Tibial artery (tissue), 4 donors: ENCODE results near the gene PLSCR3.

Experiments
- DNase-seq, 2 donors: peaks; one replicate each; pipeline ENCODE4 v3.0.0-alpha.2; 2019
- H3K27ac ChIP-seq, 2 donors: fragments of 200-600 bp; sonication (generic) in 1 of 2; 1 replicate in 1 of 2; 2 replicates in 1 of 2; pipeline ENCODE4 v1.5.1; 2018 to 2019; ENCODE audit warnings: mild to moderate bottlenecking in 1 of 2
- H3K27me3 ChIP-seq, 2 donors: fragments of 200-600 bp; sonication (generic) in 1 of 2; one replicate each; pipeline versions ENCODE4 v1.5.1 to v1.6.0; 2016 to 2019
- H3K36me3 ChIP-seq, 3 donors: fragments of 200-600 bp; sonication (generic) in 2 of 3; one replicate each; pipeline ENCODE4 v1.5.1; 2016 to 2019; ENCODE audit warnings: mild to moderate bottlenecking in 2 of 3
- H3K4me1 ChIP-seq, 4 donors: fragments of 200-600 bp; sonication (generic) in 2 of 4; 1 replicate in 3 of 4; 2 replicates in 1 of 4; pipeline ENCODE4 v1.5.1; 2016 to 2019
- H3K4me3 ChIP-seq, 2 donors: fragments of 200-600 bp; sonication (generic) in 1 of 2; 1 replicate in 1 of 2; 2 replicates in 1 of 2; pipeline ENCODE4 v1.5.1; 2018 to 2019; ENCODE audit warnings: mild to moderate bottlenecking in 2 of 2
- H3K9me3 ChIP-seq, 3 donors: fragments of 200-600 bp; sonication (generic) in 1 of 3; one replicate each; pipeline ENCODE4 v1.5.1; 2016 to 2019
- intact Hi-C: fragments of 100-400 bp; cut with DNase I; formaldehyde crosslinking; loops from one replicate; pipeline ENCODE4 v1.15.0; 2023; ENCODE audit warnings: low total_unique reads
- TF ChIP-seq, protein P1 (sequence below), 2 experiments: fragments of 200-600 bp in 1 of 2; fragments of 450-650 bp in 1 of 2; IDR thresholded peaks; one replicate each; pipeline ENCODE4 v1.5.1; 2017 to 2019; ENCODE audit warnings: antibody characterized with exemption in 2 of 2, mild to moderate bottlenecking in 1 of 2, moderate library complexity in 1 of 2

The PLSCR3 gene

DNA sequence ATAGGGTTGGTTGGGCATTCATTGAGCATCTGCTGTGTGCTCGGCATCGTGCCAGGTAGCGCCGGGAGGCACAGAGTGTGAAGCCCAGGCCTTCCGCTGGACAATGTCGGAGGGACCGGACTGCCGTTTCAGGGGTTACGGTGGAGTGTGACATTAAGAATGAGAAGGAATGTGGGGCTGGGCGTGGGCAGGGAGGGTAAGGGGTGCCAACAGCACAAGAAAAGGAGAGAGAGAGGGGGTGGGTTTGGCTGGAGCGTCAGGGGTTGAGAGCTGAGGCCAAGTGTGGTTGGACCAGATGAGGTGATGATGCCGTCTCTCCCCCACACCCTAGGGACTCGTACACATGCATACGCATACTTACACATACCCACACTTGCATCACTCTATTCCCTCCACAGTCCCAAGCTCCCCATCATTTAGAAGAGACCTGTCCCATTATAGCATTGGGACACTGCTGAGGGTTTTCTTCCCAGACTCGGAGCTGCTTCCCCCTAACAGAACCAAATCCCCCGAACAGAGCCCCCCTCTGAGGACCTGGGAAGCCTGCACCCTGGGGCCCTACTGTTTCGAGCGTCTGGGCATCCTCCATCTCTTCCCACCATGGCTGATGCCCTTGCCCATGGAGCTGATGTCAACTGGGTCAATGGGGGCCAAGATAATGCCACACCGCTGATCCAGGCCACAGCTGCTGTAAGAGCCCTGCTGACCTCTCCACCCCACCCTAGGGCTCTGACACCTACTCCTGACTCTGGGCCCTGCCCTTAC, 45.7 kb downstream of the PLSCR3 start:
- H3K4me1 ChIP-seq = peaks cover 0 to 44% (median 24%) of the 10 kb centered on the region in 4 donors
- no peak overlapping the region for H3K4me3 ChIP-seq
- intact Hi-C loops = loop anchor here (10.0 kb wide), 1 partner anchor 94 kb away; the partner anchor contains the start of genes CTDNEP1 and ELP5
- H3K9me3 ChIP-seq = no peaks in the 10 kb centered on the region
- no peaks in the 10 kb centered on the region for H3K36me3 ChIP-seq
- TF ChIP-seq, protein P1, sequence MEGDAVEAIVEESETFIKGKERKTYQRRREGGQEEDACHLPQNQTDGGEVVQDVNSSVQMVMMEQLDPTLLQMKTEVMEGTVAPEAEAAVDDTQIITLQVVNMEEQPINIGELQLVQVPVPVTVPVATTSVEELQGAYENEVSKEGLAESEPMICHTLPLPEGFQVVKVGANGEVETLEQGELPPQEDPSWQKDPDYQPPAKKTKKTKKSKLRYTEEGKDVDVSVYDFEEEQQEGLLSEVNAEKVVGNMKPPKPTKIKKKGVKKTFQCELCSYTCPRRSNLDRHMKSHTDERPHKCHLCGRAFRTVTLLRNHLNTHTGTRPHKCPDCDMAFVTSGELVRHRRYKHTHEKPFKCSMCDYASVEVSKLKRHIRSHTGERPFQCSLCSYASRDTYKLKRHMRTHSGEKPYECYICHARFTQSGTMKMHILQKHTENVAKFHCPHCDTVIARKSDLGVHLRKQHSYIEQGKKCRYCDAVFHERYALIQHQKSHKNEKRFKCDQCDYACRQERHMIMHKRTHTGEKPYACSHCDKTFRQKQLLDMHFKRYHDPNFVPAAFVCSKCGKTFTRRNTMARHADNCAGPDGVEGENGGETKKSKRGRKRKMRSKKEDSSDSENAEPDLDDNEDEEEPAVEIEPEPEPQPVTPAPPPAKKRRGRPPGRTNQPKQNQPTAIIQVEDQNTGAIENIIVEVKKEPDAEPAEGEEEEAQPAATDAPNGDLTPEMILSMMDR (IDR thresholded peaks at IDR 0.05) = no peak
- H3K27me3 ChIP-seq = no peaks in the 10 kb centered on the region
- no peak for DNase-seq
- H3K27ac ChIP-seq = peak overlapping the region in 1 of 2 donors; percentile 99

DNA sequence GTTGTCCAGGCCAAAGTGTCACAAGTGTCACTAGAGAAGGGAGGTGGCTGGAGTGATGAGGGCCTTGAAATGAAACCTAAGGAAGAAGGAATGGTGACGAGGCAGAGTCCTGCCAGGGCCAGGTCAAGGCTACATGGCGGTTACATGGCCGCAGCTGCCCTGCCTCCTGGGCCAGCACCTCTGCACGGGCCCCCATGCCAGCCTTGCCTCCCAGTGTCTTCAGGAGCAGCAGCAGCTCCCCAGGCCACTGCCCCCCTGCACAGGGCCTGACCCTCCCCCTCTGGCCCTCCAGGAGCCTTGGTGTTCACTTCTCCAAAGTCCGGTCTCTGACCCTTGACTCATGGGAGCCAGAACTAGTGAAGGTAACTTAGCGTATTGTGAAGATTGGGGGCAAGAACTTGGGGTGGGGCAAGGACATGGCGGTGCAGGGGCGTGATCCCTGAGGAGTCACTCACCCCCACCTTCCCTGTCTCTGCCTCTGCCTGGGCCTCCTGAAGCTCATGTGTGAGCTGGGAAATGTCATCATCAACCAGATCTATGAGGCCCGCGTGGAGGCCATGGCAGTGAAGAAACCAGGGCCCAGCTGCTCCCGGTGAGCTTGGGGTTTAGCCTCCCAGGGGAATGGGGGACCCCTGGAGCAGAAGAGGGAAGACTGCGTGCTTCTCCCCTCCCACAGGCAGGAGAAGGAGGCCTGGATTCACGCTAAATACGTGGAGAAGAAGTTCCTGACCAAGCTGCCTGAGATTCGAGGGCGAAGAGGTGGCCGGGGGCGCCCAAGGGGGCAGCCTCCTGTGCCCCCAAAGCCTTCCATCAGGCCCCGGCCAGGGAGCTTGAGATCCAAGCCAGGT, 46.5 kb downstream of the PLSCR3 start:
- Histone ChIP-seq H3K4me1 (peaks cover 0 to 36% (median 16%) of the 10 kb centered on the region in 4 donors), H3K27me3 (peaks cover 0 to 7% of the 10 kb centered on the region in 2 donors), H3K36me3 (no peaks in the 10 kb centered on the region), H3K4me3 (no peak overlapping the region), H3K27ac (no peak overlapping the region), H3K9me3 (no peaks in the 10 kb centered on the region)
- intact Hi-C loops = loop anchor here (10.0 kb wide), 1 partner anchor 93 kb away; the partner anchor contains the start of genes CTDNEP1 and ELP5
- TF ChIP-seq, protein P1 (IDR thresholded peaks at IDR 0.05) = no peak
- no peak for DNase-seq

DNA sequence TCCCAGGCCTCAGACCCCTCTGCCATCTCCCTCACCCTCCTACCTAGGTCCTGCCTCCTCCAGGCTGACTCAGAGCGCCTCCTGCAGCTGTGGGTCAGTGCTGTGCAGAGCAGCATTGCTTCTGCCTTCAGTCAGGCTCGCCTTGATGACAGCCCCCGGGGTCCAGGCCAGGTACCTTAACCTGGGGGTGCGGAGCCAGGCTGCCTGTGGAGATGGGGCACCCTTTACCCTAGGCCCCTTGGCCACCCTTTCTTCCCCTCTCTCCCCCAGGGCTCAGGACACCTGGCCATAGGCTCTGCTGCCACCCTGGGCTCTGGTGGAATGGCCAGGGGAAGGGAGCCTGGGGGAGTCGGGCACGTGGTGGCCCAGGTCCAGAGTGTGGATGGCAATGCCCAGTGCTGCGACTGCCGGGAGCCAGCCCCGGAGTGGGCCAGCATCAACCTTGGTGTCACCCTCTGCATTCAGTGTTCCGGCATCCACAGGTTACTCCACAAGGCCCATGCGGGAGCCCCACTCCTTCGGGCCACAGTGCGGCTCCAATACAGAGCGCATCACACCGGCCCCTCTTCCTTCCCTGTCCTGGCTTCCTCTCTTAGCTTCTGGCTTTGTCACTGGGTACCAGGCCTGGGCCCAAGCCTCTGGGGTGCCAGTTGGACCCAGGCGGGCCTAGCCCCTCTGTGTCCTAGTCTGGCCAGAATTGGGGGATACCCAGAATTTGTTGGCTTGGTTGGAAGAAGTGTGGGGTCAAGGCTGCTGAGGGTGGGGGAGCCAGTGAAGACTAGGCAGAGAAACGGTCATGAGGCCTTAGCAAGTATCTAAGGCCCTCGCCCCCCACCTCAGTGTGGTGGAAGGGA, 47.3 kb downstream of the PLSCR3 start:
- Histone ChIP-seq H3K36me3 (no peaks in the 10 kb centered on the region), H3K27ac (no peak overlapping the region), H3K9me3 (no peaks in the 10 kb centered on the region), H3K27me3 (peaks cover 0 to 11% of the 10 kb centered on the region in 2 donors), H3K4me3 (no peak overlapping the region), H3K4me1 (peaks cover 0 to 30% (median 10%) of the 10 kb centered on the region in 4 donors)
- DNase-seq = no peak
- intact Hi-C loops = loop anchor here (10.0 kb wide), 1 partner anchor 92 kb away; the partner anchor contains the start of genes CTDNEP1 and ELP5
- TF ChIP-seq, protein P1 (IDR thresholded peaks at IDR 0.05) = no peak

DNA sequence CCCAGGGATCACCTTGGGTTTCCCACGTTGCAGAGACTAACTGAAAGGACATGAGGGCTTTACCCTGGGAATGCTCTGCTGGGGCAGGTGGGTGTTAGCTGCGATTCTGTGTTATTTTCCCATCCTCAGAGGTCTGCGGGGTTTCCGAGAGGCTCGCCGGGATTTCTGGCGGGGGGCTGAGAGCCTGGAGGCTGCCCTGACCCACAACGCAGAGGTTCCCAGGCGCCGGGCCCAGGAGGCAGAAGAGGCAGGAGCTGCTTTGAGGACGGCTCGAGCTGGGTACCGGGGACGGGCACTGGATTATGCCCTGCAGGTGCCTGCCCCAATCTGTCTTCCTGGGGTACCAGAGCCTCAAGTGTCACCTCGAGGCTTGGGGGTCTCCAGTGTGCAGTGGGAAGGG, 51.1 kb downstream of the PLSCR3 start:
- peaks cover 0 to 37% of the 10 kb centered on the region in 2 donors for H3K27me3 ChIP-seq
- H3K4me1 ChIP-seq = peaks cover 0 to 6% (median 0%) of the 10 kb centered on the region in 4 donors
- H3K9me3 ChIP-seq = no peaks in the 10 kb centered on the region
- no peak for DNase-seq
- H3K36me3 ChIP-seq = no peaks in the 10 kb centered on the region
- H3K4me3 ChIP-seq = no peak overlapping the region
- intact Hi-C loops = loop anchor here (10.0 kb wide), 1 partner anchor 88 kb away; the partner anchor contains the start of genes CTDNEP1 and ELP5
- TF ChIP-seq, protein P1 (IDR thresholded peaks at IDR 0.05) = no peak
- no peak overlapping the region for H3K27ac ChIP-seq

DNA sequence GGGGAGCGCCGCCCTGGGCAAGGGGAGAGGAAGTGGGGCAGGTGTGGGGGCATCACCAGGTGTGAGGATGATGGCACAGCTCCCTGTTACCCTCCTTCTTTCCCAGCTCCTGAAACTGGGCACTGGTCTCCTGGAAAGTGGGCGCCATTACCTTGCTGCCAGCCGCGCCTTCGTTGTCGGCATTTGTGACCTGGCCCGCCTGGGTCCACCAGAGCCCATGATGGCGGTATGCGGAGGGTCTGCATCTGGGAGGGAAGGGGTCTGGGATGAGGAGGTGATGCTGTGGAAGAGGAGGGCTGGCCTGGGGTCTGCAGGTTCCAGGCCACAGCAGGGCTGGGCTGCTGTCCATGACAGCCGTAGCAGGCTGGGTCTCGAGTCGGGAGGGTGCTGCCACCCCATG, 52.5 kb downstream of the PLSCR3 start:
- Histone ChIP-seq H3K9me3 (no peaks in the 10 kb centered on the region), H3K27ac (no peak overlapping the region), H3K4me3 (no peak overlapping the region), H3K4me1 (no peaks in the 10 kb centered on the region), H3K36me3 (no peaks in the 10 kb centered on the region), H3K27me3 (peaks cover 0 to 44% of the 10 kb centered on the region in 2 donors)
- DNase-seq = no peak
- TF ChIP-seq, protein P1 (IDR thresholded peaks at IDR 0.05) = no peak
- intact Hi-C loops = loop anchor here (10.0 kb wide), 1 partner anchor 87 kb away; the partner anchor contains the start of genes CTDNEP1 and ELP5
